Measurements from ENCODE around the gene PIK3C2G. TPM values are rescaled to one million over a fixed set of nuclear protein-coding genes. Genes with fewer than 3 reads are reported as not detected.

The PIK3C2G gene
- total RNA-seq, 2 experiments from 2014 or later = not detected

DNA sequence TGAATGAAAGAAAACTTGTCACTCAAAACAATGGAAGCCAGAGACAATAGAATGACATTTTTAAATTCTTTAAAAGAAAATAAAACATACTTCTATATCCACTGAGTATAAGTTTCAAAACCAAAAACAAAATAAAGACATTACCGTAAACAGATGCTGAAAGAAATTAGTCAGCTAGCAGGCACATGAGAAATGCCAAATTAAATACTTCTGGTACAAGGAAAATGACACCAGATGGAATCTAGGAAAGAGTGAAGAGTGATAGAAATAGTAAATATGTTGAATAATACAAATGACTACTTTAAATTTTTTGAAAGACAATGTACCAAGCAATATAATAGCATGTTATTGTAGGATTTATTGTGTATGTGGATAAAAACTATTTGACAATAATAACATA lies 23.8 kb downstream of the PIK3C2G start:
- POLR2A ChIA-PET = no interaction called here
- Mint-ChIP-seq H3K4me3 (no peak overlapping the region), H3K9me3 (peaks cover 6% of the 10 kb centered on the region), H3K27ac (no peak overlapping the region), H3K27me3 (no peaks in the 10 kb centered on the region), H3K4me1 (no peaks in the 10 kb centered on the region), H3K36me3 (ENCODE audit: low read depth) (no peaks in the 10 kb centered on the region)
- DNase-seq = no peak
- CTCF ChIA-PET = no interaction called here

DNA sequence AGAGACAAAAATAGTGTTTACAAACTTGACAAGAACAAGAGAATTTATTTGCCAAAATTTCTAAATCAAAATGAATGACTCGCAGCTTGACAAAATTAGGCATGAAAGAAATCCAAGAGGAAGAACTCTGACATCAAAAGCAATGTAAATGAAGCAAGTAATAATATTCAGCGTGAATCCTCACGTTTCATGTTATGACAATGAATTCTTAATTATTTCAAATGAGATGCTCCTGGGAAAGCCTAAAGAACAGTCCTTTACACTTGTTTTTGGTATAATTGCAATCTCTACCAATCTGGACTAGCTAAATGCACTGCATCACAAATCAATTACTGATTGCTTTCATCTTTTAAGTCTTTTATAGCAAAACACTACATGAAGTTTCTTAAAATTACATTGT lies 29.1 kb downstream of the PIK3C2G start:
- no peak for DNase-seq
- Mint-ChIP-seq H3K27ac (no peak overlapping the region), H3K4me3 (no peak overlapping the region), H3K27me3 (no peaks in the 10 kb centered on the region), H3K9me3 (no peaks in the 10 kb centered on the region), H3K36me3 (ENCODE audit: low read depth) (no peaks in the 10 kb centered on the region), H3K4me1 (no peaks in the 10 kb centered on the region)
- ChIA-PET POLR2A (no interaction called here), CTCF (no interaction called here)

DNA sequence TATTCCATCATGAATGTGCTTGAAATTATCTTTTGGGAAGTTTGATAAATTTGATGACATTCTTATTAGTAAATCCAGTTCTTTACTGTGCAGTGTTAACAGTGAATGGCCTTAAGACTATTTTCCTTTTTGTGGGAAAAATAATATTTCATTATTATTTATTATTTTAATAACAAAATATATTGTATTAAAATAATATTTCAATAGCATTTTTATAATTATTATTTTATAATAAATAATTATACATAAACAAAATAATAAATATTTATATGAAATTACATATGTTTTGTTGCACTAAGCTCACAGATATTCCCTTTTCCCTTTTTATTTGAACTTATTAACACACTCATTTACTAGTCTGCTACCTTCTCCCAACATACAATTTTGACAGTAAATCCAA lies 33.6 kb downstream of the PIK3C2G start:
- Mint-ChIP-seq H3K27ac (no peak overlapping the region), H3K27me3 (no peaks in the 10 kb centered on the region), H3K4me1 (no peaks in the 10 kb centered on the region), H3K9me3 (no peaks in the 10 kb centered on the region), H3K4me3 (no peak overlapping the region), H3K36me3 (ENCODE audit: low read depth) (no peaks in the 10 kb centered on the region)
- ChIA-PET POLR2A (no interaction called here), CTCF (no interaction called here)
- no peak for DNase-seq

DNA sequence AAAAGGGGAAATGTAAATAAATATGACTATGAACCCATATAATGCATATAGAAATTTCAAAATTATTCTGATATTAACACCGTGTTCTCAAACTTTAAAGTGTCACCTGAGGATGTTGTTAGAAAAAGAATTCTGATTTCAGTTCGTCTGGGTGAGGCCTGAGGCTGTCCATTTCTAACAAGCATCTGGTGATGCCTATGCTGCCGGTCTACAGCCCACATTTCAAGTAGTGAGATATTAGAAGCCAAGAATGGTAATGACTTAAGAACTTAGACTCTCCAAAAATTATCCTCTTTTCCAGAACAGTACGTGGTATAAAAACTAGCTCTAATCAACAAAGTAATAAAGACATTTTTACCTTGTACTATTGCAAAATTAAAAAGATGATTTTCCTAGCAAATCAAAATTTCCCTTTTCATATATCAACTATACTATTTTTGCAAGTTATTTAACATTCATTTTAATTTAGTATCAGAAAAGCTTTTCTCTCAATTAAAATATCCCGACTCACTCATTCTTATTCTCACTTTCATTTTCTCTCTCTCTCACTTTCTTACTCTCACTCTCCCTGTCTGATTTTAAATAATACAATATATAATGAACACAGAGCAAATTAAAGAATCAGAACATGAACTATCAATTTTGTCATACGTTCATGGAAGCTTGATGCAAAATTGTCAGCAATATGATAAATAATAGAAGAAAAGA lies 35.0 kb downstream of the PIK3C2G start:
- DNase-seq = no peak
- no peak overlapping the region for H3K4me3 Mint-ChIP-seq
- ChIA-PET CTCF (no interaction called here), POLR2A (no interaction called here)
- H3K36me3 Mint-ChIP-seq (ENCODE audit: low read depth) = no peaks in the 10 kb centered on the region
- no peak overlapping the region for H3K27ac Mint-ChIP-seq
- H3K4me1 Mint-ChIP-seq = no peaks in the 10 kb centered on the region
- no peaks in the 10 kb centered on the region for H3K27me3 Mint-ChIP-seq
- H3K9me3 Mint-ChIP-seq = no peaks in the 10 kb centered on the region

DNA sequence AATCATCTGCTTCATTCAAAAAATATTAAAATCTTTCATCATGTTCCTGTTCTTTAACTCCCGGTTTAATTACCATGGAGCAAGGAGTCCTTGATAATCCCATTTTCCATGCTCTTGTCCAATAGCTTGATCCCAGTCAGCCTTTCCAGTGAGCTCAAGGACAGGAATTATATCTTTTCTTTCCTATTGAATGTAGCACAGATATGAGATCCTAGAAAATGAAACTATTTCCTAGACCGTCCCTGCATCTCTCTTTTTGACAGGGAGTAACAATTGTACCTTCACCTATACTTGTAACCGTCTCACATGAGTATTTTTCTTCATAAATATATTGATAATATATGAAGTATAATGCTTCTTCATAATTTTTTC lies 35.6 kb downstream of the PIK3C2G start:
- no peaks in the 10 kb centered on the region for H3K27me3 Mint-ChIP-seq
- H3K4me1 Mint-ChIP-seq = no peaks in the 10 kb centered on the region
- no peak for DNase-seq
- H3K9me3 Mint-ChIP-seq = no peaks in the 10 kb centered on the region
- no peak overlapping the region for H3K27ac Mint-ChIP-seq
- CTCF ChIA-PET = no interaction called here
- H3K4me3 Mint-ChIP-seq = no peak overlapping the region
- POLR2A ChIA-PET = no interaction called here
- no peaks in the 10 kb centered on the region for H3K36me3 Mint-ChIP-seq (ENCODE audit: low read depth)

DNA sequence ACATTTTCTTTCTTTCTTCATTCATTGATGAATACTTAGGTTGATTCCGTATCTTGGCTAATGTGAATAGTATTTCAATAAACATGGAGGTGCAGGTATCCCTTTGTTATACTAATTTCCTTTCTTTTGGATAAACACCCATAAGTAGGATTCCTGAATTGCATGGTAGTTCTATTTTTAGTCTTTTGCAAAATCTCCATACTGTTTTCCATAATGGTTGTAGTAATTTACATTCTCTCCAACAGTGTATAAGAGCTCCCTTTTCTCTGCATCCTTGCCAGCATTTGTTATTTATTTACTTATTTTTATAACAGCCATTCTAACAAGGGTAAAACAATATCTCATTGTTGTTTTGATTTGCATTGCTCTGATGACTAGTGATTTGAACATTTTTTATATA lies 36.6 kb downstream of the PIK3C2G start:
- no peaks in the 10 kb centered on the region for H3K36me3 Mint-ChIP-seq (ENCODE audit: low read depth)
- H3K4me1 Mint-ChIP-seq = no peaks in the 10 kb centered on the region
- no peaks in the 10 kb centered on the region for H3K27me3 Mint-ChIP-seq
- no peaks in the 10 kb centered on the region for H3K9me3 Mint-ChIP-seq
- DNase-seq = no peak
- no peak overlapping the region for H3K4me3 Mint-ChIP-seq
- ChIA-PET POLR2A (no interaction called here), CTCF (no interaction called here)
- H3K27ac Mint-ChIP-seq = no peak overlapping the region

DNA sequence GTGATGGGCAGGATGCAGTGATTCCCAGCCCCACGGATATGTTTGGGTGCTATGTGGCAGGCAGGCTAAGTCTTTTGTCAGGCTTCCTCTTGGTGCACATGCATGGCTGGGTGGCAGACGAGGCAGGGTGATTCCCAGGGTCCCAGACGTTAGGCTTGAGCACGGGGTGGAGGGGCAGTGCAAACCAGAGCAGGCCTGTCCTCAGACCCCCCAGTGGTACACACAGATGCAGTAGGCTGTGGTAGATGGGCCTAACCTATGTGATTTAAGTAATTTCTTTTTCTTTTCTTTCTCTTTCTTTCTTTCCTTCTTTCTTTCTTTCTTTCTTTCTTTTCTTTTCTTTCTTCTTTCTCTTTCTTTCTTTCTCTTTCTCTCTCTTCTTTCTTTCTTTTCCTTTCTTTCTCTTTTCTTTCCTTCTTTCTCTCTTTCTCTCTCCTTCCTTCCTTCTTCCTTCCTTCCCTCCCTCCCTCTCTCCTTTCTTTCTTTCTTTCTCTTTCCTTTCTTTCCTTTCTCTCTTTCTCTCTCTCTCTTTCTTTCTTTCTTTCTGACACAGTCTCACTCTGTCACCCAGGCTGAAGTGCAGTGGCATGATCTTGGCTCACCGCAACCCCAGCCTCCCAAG lies 41.6 kb downstream of the PIK3C2G start:
- no peaks in the 10 kb centered on the region for H3K9me3 Mint-ChIP-seq
- no peaks in the 10 kb centered on the region for H3K36me3 Mint-ChIP-seq (ENCODE audit: low read depth)
- no peaks in the 10 kb centered on the region for H3K27me3 Mint-ChIP-seq
- DNase-seq = no peak
- CTCF ChIA-PET = no interaction called here
- no peak overlapping the region for H3K4me3 Mint-ChIP-seq
- H3K27ac Mint-ChIP-seq = no peak overlapping the region
- H3K4me1 Mint-ChIP-seq = no peaks in the 10 kb centered on the region
- POLR2A ChIA-PET = no interaction called here

DNA sequence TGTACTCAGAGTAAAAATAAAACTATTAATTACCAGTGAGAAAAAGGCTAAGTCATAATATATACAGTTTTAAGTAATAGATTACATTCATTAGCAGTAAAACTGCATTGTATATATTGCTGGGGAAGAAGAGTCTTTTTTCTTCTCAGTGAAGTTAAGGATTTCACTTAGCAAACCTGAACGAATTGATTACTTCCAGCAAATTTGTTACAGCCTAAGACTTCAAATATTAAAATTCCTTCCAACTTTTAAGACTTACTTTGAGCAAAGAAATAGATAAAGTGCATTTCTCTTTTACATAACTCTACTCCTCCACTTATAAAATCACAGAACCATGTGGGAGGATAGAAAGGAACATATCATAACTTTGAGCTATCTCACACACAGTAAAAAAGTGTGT lies 43.3 kb downstream of the PIK3C2G start:
- DNase-seq = no peak
- POLR2A ChIA-PET = no interaction called here
- H3K4me1 Mint-ChIP-seq = no peaks in the 10 kb centered on the region
- no peaks in the 10 kb centered on the region for H3K36me3 Mint-ChIP-seq (ENCODE audit: low read depth)
- no peaks in the 10 kb centered on the region for H3K27me3 Mint-ChIP-seq
- H3K27ac Mint-ChIP-seq = no peak overlapping the region
- no peak overlapping the region for H3K4me3 Mint-ChIP-seq
- CTCF ChIA-PET = no interaction called here
- no peaks in the 10 kb centered on the region for H3K9me3 Mint-ChIP-seq

DNA sequence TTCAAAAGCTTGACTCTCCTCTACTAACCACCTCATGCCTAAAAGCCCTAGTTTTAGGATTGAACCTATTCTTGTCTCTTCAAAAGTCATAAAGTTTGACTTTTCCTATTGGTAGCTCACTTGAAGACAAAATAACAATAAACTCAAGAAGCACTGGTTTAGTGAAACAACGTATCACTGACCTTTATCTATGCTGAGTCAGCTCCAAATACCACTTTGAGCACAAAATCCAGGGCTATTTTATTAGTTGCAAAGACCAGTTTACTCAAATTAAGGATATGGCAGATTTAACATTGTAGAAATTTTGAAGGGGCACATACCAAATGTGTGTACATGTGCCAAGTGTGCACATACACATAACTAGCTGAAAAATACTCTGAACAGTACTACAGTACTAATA lies 45.0 kb downstream of the PIK3C2G start:
- DNase-seq = no peak
- CTCF ChIA-PET = no interaction called here
- Mint-ChIP-seq H3K36me3 (ENCODE audit: low read depth) (no peaks in the 10 kb centered on the region), H3K27me3 (no peaks in the 10 kb centered on the region), H3K27ac (no peak overlapping the region), H3K4me1 (no peaks in the 10 kb centered on the region), H3K4me3 (no peak overlapping the region), H3K9me3 (no peaks in the 10 kb centered on the region)
- POLR2A ChIA-PET = no interaction called here

DNA sequence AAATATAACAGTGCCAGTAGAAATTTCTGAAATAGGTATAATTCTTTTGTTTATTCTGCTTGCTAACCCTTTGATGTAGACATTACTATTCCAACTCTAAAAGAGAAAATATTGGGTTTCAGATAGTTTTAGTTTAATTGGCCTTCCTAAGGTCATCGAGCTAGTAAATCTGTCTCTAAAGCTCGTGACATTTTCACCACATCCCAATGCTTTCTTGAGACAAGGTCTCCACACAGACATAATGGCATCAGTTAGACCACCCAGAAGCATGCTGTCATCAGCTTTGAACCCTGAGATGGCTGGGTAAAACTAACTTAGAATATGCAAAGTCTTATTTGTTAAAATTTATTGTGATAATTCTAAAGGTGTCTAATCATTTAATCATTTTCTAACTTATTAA lies 52.0 kb downstream of the PIK3C2G start:
- no peaks in the 10 kb centered on the region for H3K4me1 Mint-ChIP-seq
- no peaks in the 10 kb centered on the region for H3K9me3 Mint-ChIP-seq
- no peak overlapping the region for H3K4me3 Mint-ChIP-seq
- ChIA-PET CTCF (no interaction called here), POLR2A (no interaction called here)
- DNase-seq = no peak
- H3K36me3 Mint-ChIP-seq (ENCODE audit: low read depth) = no peaks in the 10 kb centered on the region
- H3K27ac Mint-ChIP-seq = no peak overlapping the region
- no peaks in the 10 kb centered on the region for H3K27me3 Mint-ChIP-seq

DNA sequence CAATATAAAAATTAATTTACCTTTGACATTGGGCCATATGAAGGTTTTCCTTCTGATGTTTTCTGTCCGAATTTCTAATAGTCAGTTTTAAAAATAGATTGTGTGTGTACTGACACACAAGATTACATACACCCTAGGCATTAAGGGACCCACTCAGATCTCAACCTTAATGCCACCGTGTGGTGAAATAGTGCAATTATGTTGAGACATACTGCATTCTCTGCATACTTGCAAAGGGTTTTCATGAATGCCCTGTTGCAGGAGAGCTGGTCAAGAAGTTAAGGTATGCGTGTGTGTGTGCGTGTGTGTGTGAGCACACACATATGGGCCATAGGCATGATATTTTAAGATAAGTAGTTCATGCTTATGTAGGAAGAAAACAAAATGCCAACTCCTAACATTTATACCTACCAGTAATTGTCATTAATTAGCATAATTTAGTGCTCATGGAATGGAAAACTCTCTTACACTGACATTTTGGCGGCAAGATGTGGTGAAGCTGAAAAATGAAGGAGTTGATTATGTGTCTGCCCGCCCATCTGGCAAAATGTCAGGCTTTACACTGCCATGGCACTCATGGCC lies 58.8 kb downstream of the PIK3C2G start:
- ChIA-PET CTCF (no interaction called here), POLR2A (no interaction called here)
- Mint-ChIP-seq H3K27me3 (no peaks in the 10 kb centered on the region), H3K9me3 (no peaks in the 10 kb centered on the region), H3K4me1 (no peaks in the 10 kb centered on the region), H3K27ac (no peak overlapping the region), H3K36me3 (ENCODE audit: low read depth) (no peaks in the 10 kb centered on the region), H3K4me3 (no peak overlapping the region)
- DNase-seq = no peak

DNA sequence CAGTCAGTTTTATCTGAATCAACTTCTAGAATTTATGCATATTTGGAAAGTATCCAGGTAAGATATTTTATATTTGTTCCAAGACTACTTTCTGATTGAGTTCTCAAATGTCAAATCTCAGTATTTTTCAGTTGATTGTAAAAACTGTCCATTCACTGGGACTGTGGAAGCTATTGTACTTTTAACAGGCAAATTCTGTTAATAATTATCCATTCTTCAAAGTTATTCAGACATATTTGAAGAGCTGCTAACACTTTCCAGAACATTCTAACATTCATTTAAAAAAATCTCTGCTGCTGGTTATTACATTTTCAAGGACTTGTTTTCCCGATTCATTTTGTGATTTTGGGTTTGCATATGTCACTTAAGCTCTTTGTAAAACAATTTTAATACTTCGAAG lies 59.7 kb downstream of the PIK3C2G start:
- H3K27me3 Mint-ChIP-seq = no peaks in the 10 kb centered on the region
- no peaks in the 10 kb centered on the region for H3K36me3 Mint-ChIP-seq (ENCODE audit: low read depth)
- ChIA-PET POLR2A (no interaction called here), CTCF (no interaction called here)
- no peak overlapping the region for H3K27ac Mint-ChIP-seq
- H3K4me3 Mint-ChIP-seq = no peak overlapping the region
- H3K9me3 Mint-ChIP-seq = no peaks in the 10 kb centered on the region
- no peaks in the 10 kb centered on the region for H3K4me1 Mint-ChIP-seq
- DNase-seq = no peak

DNA sequence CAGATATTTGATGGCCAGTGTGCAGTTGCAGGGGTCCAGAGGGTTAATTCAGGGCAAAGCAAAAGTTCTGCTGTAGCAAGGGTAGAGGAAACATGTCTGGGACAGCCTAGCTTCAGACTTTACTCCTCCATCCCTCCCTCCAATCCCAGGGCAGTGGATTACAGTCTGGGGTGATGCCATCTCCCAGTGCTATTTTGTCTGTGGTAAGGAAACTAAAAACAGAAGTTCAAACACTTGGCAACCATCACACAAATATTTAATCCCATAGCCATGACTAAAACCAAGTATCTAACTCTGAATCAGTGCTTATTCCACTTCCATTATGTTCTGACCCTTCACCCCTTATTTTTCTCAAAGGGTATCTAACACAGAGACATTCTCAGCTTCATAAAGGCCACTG lies 61.8 kb downstream of the PIK3C2G start:
- ChIA-PET POLR2A (no interaction called here), CTCF (no interaction called here)
- no peaks in the 10 kb centered on the region for H3K27me3 Mint-ChIP-seq
- no peak overlapping the region for H3K27ac Mint-ChIP-seq
- no peak for DNase-seq
- H3K4me3 Mint-ChIP-seq = no peak overlapping the region
- H3K9me3 Mint-ChIP-seq = peaks cover 2% of the 10 kb centered on the region
- H3K36me3 Mint-ChIP-seq (ENCODE audit: low read depth) = no peaks in the 10 kb centered on the region
- H3K4me1 Mint-ChIP-seq = no peaks in the 10 kb centered on the region

DNA sequence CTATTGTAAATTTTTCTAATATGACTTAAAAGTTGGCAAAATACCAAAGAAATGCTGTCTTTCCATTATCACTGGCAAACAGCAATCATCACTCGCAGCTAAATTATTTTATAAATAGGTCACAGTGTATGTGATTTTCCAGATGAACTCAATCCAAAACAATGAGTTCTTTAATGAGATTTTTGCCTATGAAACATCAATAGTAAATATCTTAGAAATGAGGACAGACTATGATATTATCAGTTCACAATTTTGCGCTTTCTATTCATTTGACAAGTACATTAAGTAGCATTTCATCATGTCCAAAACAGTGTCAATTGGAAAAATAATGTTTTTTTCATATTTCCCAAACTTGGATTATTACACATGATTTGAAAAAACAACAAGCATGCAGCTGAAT lies 65.7 kb downstream of the PIK3C2G start:
- Mint-ChIP-seq H3K4me3 (no peak overlapping the region), H3K27me3 (no peaks in the 10 kb centered on the region)
- CTCF ChIA-PET = no interaction called here

More for the DNA sequence above, 65.7 kb downstream of the PIK3C2G start:
- Mint-ChIP-seq H3K27ac (no peak overlapping the region), H3K36me3 (ENCODE audit: low read depth) (no peaks in the 10 kb centered on the region), H3K4me1 (no peaks in the 10 kb centered on the region), H3K9me3 (peaks cover 2% of the 10 kb centered on the region)
- DNase-seq = no peak
- POLR2A ChIA-PET = no interaction called here
